Retinal pigment epithelial cell (primary cell): Measurements from ENCODE around the gene CCNY.
"Not testable (repeated sequence)": the region's sequence is repeated elsewhere in the genome, so short reads cannot be mapped to it uniquely, and the experiment has no call there.

Source experiments
- DNase-seq: peaks from one replicate; pipeline ENCODE4 v3.0.0-alpha.2; 2010; ENCODE audit warnings: low read depth
- H3K4me3 ChIP-seq: 2 replicates; pipeline ENCODE4 v1.5.1; 2011; ENCODE audit warnings: mild to moderate bottlenecking, low read length, control low read depth, moderate library complexity
- TF ChIP-seq, protein P1 (sequence below): conservative IDR thresholded peaks from 2 replicates; pipeline ENCODE4 v1.5.1; 2011; ENCODE audit warnings: low read depth, low read length, control low read depth, inconsistent platforms

The CCNY gene

DNA sequence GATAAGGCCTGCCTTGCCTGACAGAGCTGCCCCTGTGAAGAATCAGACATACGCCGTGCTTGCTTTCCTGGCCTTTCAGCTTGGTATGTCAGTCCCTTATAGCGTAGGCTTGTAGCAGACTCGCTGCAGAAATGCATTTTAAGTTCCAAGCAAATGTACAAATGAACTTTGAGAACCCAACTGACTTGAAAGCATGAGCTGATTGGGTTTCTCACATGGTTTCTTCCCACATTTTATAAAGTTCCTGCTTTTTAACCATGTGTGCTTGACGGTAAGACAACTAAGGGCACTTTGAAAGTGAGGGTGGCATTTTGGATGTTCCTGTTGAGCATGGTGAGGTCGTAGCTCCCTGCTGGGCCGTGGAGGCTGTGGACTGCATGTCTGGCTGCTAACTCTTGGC lies 62.6 kb downstream of the CCNY start:
- no peak overlapping the region for H3K4me3 ChIP-seq
- DNase-seq: no peak
- TF ChIP-seq, protein P1, sequence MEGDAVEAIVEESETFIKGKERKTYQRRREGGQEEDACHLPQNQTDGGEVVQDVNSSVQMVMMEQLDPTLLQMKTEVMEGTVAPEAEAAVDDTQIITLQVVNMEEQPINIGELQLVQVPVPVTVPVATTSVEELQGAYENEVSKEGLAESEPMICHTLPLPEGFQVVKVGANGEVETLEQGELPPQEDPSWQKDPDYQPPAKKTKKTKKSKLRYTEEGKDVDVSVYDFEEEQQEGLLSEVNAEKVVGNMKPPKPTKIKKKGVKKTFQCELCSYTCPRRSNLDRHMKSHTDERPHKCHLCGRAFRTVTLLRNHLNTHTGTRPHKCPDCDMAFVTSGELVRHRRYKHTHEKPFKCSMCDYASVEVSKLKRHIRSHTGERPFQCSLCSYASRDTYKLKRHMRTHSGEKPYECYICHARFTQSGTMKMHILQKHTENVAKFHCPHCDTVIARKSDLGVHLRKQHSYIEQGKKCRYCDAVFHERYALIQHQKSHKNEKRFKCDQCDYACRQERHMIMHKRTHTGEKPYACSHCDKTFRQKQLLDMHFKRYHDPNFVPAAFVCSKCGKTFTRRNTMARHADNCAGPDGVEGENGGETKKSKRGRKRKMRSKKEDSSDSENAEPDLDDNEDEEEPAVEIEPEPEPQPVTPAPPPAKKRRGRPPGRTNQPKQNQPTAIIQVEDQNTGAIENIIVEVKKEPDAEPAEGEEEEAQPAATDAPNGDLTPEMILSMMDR: no peak

DNA sequence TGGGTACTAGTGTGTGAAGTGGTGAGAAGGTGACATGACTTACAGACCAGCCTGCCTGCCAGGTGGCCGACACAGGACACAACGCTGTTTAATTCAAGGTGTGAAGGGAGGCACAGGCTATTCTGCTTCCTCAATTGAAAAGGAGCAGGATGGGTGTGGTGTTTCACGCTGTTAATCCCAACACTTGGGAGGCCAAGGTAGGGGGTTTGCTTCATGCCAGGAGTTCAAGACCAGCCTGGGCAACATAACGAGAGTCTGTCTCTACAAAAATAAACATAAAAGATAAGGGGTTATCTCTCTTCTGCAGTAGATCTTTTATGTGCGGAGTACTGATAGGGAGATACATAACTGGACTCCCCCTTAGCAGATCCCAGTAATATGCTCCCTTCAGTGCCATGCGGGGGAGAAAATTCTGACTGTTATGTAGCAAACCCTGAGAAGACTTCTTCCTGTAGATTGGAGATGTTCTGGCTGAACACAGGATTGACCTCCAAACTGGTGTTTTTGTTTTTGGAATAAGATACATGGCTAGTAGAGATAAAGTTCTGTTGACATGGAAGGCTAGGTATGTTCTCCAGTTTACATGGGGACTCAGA lies 63.2 kb downstream of the CCNY start:
- H3K4me3 ChIP-seq: no peak overlapping the region
- no peak for DNase-seq
- TF ChIP-seq, protein P1: no peak

DNA sequence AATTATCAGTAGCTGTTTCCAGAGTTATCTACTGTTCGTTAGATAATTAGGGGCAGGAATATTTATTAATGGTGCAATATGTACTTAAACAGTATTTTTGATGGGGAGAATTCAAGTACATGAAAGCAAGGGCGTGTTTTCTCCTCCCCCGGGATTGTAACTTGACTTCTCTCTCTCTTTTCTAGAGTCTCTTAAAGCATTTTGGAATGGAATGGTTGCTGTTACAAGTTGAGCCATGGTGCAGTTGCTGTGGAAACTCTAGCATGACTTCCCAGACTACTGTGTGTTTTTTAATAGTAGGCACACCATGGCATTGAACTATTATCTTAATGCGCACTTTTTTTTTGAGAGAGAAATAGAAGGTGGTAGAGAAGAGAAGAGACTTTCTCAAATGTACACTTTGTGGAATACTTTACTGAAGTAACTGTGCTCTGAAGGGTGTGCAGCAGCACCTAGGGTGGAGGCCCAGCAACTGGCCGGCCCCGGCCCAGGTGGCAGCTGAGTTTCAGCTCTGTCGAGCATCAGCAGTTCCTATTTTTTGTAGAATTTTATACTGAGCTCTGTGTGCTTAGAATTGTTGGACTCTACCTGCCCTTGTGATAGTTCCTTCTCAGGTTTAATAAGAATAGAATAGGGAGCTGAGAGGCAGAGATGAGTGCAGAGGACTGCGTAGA lies 64.4 kb downstream of the CCNY start:
- no peak for DNase-seq
- no peak overlapping the region for H3K4me3 ChIP-seq
- TF ChIP-seq, protein P1: no peak

DNA sequence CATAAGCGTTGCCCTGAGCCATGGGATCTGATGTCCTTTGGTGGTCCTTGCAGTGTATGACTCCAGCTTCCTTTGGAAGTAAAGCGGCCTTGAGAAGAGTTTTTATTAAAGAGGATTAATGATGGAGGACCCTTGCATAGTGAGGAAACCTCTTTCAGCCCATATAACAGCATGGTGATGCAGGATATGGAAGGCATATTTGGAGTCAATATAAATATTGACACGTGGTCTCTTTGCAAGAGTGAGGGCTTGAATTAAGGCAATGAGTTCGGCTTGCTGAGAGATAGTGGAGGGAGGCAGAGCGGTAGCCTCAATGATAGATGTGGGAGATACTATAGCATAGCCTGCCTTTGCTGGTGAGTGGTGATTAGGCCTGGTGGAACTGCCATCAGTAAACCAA lies 67.2 kb downstream of the CCNY start:
- H3K4me3 ChIP-seq, DNase-seq: not testable (repeated sequence)

DNA sequence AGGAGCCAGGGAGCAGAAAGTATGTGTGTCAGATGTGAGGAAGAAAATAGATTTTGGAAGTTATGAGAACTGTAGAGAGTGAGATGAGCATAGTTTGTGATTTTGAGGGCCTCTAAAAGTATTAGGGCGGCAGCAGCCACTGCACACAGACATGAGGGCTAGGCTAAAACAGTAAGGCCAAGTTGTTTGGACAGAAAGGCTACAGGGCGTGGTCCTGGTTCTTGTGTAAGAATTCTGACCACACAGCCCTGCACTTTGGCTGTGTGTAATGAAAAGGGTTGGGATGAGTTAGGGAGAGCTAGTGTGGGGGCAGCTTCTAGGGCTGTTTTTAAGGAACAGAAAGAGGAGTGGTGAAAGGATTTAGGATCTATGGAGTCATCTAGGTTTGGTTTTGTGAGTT lies 67.8 kb downstream of the CCNY start:
- not testable (repeated sequence) for H3K4me3 ChIP-seq, DNase-seq

DNA sequence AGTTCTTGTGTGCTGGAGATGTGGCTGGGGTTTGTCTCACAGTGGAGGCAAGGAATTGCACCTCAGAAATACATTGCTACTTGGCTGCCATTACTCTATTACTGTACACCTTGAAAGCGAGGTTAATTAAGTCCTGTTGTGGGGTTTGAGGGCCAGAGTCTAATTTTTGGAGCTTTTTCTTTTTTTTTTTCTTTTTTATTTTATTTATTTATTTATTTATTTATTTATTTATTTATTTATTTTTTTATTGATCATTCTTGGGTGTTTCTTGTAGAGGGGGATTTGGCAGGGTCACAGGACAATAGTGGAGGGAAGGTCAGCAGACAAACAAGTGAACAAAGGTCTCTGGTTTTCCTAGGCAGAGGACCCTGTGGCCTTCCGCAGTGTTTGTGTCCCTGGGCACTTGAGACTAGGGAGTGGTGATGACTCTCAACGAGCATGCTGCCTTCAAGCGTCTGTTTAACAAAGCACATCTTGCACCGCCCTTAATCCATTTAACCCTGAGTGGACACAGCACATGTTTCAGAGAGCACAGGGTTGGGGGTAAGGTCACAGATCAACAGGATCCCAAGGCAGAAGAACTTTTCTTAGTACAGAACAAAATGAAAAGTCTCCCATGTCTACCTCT lies 69.8 kb downstream of the CCNY start:
- not testable (repeated sequence) for DNase-seq, H3K4me3 ChIP-seq

DNA sequence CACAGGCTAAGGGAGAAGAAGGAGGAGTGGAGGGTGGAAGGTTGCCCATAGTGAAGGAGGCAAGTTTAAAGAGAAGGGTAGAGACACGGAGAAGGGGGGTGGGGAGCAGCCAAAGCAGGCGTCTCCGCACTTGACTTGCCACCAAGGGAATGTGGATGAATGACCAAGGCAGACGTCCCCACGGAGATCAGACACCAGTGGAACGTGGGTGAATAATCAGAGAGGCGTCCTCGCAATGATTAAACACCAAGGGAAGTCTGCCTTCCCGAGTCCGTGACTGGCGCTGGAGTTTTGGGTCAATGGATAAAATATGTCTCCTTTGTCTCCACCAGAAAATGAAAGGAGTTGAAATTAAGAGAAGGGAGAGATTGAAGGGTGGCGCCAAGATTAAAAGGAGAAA lies 71.4 kb downstream of the CCNY start:
- DNase-seq, H3K4me3 ChIP-seq: not testable (repeated sequence)

DNA sequence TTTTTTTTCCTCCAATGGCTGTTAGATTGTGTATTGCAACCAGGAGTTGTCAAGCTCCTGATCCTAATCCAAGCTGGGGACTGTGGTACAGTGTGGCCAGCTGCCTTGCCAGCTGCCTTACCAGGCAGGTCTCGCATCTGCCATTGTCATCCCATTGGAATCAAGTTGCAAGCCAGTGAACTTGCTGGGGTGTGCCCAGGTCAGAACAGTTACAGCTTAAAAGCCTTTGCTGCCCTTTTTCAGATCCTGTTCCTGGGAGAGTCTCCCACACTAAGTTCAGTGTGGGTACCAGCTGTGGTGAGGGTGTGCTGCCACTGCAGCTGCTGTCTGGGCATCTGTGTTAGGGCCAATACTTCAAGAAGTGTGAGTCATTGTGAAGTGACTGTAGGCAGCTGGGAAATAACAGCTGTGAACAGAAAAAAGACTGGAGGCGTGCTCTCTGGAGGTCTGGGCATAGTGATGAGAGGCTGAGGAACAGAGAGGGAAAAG lies 72.8 kb downstream of the CCNY start:
- H3K4me3 ChIP-seq: no peak overlapping the region
- TF ChIP-seq, protein P1: no peak
- DNase-seq: no peak

DNA sequence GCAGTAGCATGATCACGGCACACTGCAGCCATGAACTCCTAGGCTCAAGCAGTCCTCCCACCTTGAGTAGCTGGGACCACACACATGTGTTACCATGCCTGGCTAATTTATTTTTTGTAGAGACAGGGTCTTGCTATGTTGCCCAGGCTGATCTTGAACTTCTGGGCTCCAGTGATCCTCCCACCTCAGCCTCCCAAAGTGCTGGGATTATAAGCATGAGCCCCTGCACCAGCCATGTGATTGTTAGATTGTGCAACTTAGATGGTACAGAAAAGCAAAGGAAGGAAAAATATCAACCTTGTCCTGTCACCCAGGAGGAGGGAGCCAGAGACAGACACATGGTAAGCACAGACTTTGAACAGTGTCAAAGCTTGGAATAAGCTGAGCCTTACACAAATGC lies 73.5 kb downstream of the CCNY start:
- DNase-seq: no peak
- TF ChIP-seq, protein P1: no peak
- no peak overlapping the region for H3K4me3 ChIP-seq
